ENCODE measurements around the gene HTRA3. TPM values are rescaled to one million over a fixed set of nuclear protein-coding genes. Genes with fewer than 3 reads are reported as not detected.

Gene HTRA3
- total RNA-seq, 1 donor from 2014 or later, result 35.2 TPM

GRCh38 chr4:8295471-8295870, 25.9 kb downstream of the HTRA3 start:
- H2AFZ ChIP-seq (ENCODE audit: low read depth, low read length), result no peak overlapping the region
- no peak overlapping the region for H3K4me3 Mint-ChIP-seq (ENCODE audit: unreplicated experiment)
- no peaks in the 10 kb centered on the region for H3K9me3 ChIP-seq (ENCODE audit: insufficient read depth, low read depth, low read length)
- H3K79me2 ChIP-seq (ENCODE audit: insufficient read depth, low read length), result no peaks in the 10 kb centered on the region
- no peaks in the 10 kb centered on the region for H3K27me3 ChIP-seq (ENCODE audit: insufficient read depth, low read length)
- H3K36me3 Mint-ChIP-seq (ENCODE audit: low read depth, unreplicated experiment), result peaks cover 23% of the 10 kb centered on the region
- H3K27ac Mint-ChIP-seq (ENCODE audit: unreplicated experiment), result no peak overlapping the region
- no peak overlapping the region for H3K4me2 ChIP-seq (ENCODE audit: low read length)
- TF ChIP-seq CTCF (IDR thresholded peaks at IDR 0.05; ENCODE audit: insufficient read depth, low read depth, low read length), result no peak
- TF ChIP-seq EZH2 (IDR thresholded peaks at IDR 0.05; ENCODE audit: insufficient read depth, low read length), result no peak
- DNase-seq (ENCODE audit: low read depth) (no peak), FAIRE-seq (no peak)
- H3K27me3 Mint-ChIP-seq (ENCODE audit: low read depth, unreplicated experiment), result peaks cover 7% of the 10 kb centered on the region
- no peak overlapping the region for H3K27ac ChIP-seq (ENCODE audit: low read depth, low read length)
- H3K4me1 ChIP-seq (ENCODE audit: insufficient read depth, low read length), result no peaks in the 10 kb centered on the region
- H3K9ac ChIP-seq (ENCODE audit: low read length), result no peak overlapping the region
- no peaks in the 10 kb centered on the region for H3K36me3 ChIP-seq (ENCODE audit: insufficient read depth, low read length)
- H3K4me3 ChIP-seq (ENCODE audit: insufficient read depth, low read depth, low read length), result no peak overlapping the region
- H3K9me3 Mint-ChIP-seq (ENCODE audit: unreplicated experiment), result peaks cover 9% of the 10 kb centered on the region
- no peaks in the 10 kb centered on the region for H4K20me1 ChIP-seq (ENCODE audit: insufficient read depth, low read length)
- H3K4me1 Mint-ChIP-seq (ENCODE audit: low read depth, unreplicated experiment), result no peaks in the 10 kb centered on the region

- no peaks in the 10 kb centered on the region for H3K79me2 ChIP-seq (ENCODE audit: insufficient read depth, low read length)
- FAIRE-seq (no peak), DNase-seq (ENCODE audit: low read depth) (no peak)
- H3K4me1 ChIP-seq (ENCODE audit: insufficient read depth, low read length), result no peaks in the 10 kb centered on the region
- Mint-ChIP-seq H3K4me1 (ENCODE audit: low read depth, unreplicated experiment) (no peaks in the 10 kb centered on the region), H3K36me3 (ENCODE audit: low read depth, unreplicated experiment) (peaks cover 19% of the 10 kb centered on the region), H3K27ac (ENCODE audit: unreplicated experiment) (no peak overlapping the region), H3K27me3 (ENCODE audit: low read depth, unreplicated experiment) (peaks cover 4% of the 10 kb centered on the region), H3K9me3 (ENCODE audit: unreplicated experiment) (peaks cover 14% of the 10 kb centered on the region), H3K4me3 (ENCODE audit: unreplicated experiment) (no peak overlapping the region)
- no peaks in the 10 kb centered on the region for H4K20me1 ChIP-seq (ENCODE audit: insufficient read depth, low read length)
- no peak overlapping the region for H3K4me2 ChIP-seq (ENCODE audit: low read length)
- H2AFZ ChIP-seq (ENCODE audit: low read depth, low read length), result no peak overlapping the region
- H3K9me3 ChIP-seq (ENCODE audit: insufficient read depth, low read depth, low read length), result no peaks in the 10 kb centered on the region
- TF ChIP-seq EZH2 (IDR thresholded peaks at IDR 0.05; ENCODE audit: insufficient read depth, low read length) (no peak), CTCF (IDR thresholded peaks at IDR 0.05; ENCODE audit: insufficient read depth, low read depth, low read length) (no peak)
- H3K27me3 ChIP-seq (ENCODE audit: insufficient read depth, low read length), result no peaks in the 10 kb centered on the region
- H3K27ac ChIP-seq (ENCODE audit: low read depth, low read length), result no peak overlapping the region
- H3K9ac ChIP-seq (ENCODE audit: low read length), result no peak overlapping the region
- H3K4me3 ChIP-seq (ENCODE audit: insufficient read depth, low read depth, low read length), result no peak overlapping the region
- H3K36me3 ChIP-seq (ENCODE audit: insufficient read depth, low read length), result no peaks in the 10 kb centered on the region
Observed at GRCh38 chr4:8296491-8296890, 26.9 kb downstream of the HTRA3 start.

- Mint-ChIP-seq H3K4me3 (ENCODE audit: unreplicated experiment) (no peak overlapping the region), H3K27ac (ENCODE audit: unreplicated experiment) (no peak overlapping the region), H3K27me3 (ENCODE audit: low read depth, unreplicated experiment) (peaks cover 4% of the 10 kb centered on the region), H3K36me3 (ENCODE audit: low read depth, unreplicated experiment) (peaks cover 19% of the 10 kb centered on the region), H3K9me3 (ENCODE audit: unreplicated experiment) (peaks cover 18% of the 10 kb centered on the region), H3K4me1 (ENCODE audit: low read depth, unreplicated experiment) (no peaks in the 10 kb centered on the region)
- Histone ChIP-seq H4K20me1 (ENCODE audit: insufficient read depth, low read length) (no peaks in the 10 kb centered on the region), H3K4me1 (ENCODE audit: insufficient read depth, low read length) (no peaks in the 10 kb centered on the region), H3K79me2 (ENCODE audit: insufficient read depth, low read length) (no peaks in the 10 kb centered on the region), H3K27me3 (ENCODE audit: insufficient read depth, low read length) (no peaks in the 10 kb centered on the region), H2AFZ (ENCODE audit: low read depth, low read length) (no peak overlapping the region), H3K4me3 (ENCODE audit: insufficient read depth, low read depth, low read length) (no peak overlapping the region), H3K9ac (ENCODE audit: low read length) (no peak overlapping the region), H3K4me2 (ENCODE audit: low read length) (no peak overlapping the region), H3K27ac (ENCODE audit: low read depth, low read length) (no peak overlapping the region), H3K9me3 (ENCODE audit: insufficient read depth, low read depth, low read length) (no peaks in the 10 kb centered on the region), H3K36me3 (ENCODE audit: insufficient read depth, low read length) (no peaks in the 10 kb centered on the region)
- no peak for TF ChIP-seq EZH2 (IDR thresholded peaks at IDR 0.05; ENCODE audit: insufficient read depth, low read length)
- TF ChIP-seq CTCF (IDR thresholded peaks at IDR 0.05; ENCODE audit: insufficient read depth, low read depth, low read length), result no peak
- DNase-seq (ENCODE audit: low read depth) (no peak), FAIRE-seq (no peak)
Observed at GRCh38 chr4:8297141-8297601, 27.6 kb downstream of the HTRA3 start.

Measured in astrocyte (in vitro differentiated cells and primary cell).